GM18508 (cell line): ENCODE data around the gene IMMP2L.

Experiments
- ATAC-seq: cut with Tn5 transposase; IDR thresholded peaks from one replicate; pipeline ENCODE4 v1.9.1; 2021; ENCODE audit warnings: moderate number of reproducible peaks; ENCODE audit not compliant: insufficient read depth, unreplicated experiment

The IMMP2L gene

DNA sequence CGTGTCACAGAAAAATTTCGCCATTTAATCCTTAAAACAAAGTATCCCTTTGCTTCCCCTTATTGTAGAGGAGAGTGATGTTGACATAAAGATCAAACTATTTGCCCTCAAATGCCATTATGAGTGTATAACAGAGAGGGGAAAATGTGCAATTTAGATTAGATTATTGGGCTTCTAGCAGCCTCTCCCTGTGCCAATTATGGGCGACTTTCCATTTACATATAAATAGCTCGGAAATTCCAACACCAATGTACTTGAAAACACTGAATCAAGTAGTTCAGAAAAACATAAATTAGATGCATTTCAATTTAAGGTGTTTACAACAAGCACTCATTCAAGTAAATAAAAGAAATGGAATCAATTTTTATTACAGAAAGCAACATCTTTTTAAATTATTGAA, 535.9 kb downstream of the IMMP2L start:
- no peak for ATAC-seq

DNA sequence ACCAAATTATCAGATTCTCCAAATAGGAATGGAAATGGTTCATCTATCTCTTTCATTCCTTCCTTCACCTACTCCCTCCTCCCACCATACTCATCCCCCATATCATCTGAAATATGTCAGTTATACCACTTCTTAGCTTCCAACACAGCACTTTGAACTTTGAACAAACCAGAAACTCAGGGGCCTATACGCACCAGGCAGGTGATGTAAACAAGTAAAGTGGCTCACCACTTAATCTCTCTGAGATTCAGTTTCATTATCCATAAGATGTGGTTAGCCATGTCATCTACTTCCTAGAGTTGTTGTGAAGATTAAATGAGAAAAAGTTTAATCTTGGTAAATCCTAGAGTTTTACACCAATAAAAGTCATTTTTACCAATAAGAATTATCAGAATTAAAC, 537.3 kb downstream of the IMMP2L start:
- ATAC-seq, result no peak

- ATAC-seq, result no peak
Measured at GRCh38 chr7:111018960-111019736, 543.1 kb downstream of the IMMP2L start.

DNA sequence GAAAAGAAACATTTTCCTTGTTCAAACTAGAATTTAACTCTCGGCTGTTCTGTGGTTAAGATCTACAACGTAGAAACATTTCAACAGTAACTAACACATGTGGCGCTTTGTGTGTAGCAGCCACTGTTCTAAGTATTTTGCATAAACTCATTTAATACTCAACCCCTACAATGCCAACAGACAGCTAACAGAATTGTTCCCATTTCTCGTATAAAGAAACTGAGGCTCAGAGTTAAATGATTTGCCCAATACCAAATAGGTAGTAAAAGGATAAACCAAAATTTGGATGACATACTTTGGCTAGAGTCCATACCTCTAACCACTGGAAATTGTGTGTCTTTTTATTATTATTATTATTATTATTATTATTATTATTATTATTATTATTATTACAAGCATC, 543.8 kb downstream of the IMMP2L start:
- no peak for ATAC-seq

GRCh38 chr7:111014079-111014478, 548.2 kb downstream of the IMMP2L start:
- ATAC-seq, result no peak

DNA sequence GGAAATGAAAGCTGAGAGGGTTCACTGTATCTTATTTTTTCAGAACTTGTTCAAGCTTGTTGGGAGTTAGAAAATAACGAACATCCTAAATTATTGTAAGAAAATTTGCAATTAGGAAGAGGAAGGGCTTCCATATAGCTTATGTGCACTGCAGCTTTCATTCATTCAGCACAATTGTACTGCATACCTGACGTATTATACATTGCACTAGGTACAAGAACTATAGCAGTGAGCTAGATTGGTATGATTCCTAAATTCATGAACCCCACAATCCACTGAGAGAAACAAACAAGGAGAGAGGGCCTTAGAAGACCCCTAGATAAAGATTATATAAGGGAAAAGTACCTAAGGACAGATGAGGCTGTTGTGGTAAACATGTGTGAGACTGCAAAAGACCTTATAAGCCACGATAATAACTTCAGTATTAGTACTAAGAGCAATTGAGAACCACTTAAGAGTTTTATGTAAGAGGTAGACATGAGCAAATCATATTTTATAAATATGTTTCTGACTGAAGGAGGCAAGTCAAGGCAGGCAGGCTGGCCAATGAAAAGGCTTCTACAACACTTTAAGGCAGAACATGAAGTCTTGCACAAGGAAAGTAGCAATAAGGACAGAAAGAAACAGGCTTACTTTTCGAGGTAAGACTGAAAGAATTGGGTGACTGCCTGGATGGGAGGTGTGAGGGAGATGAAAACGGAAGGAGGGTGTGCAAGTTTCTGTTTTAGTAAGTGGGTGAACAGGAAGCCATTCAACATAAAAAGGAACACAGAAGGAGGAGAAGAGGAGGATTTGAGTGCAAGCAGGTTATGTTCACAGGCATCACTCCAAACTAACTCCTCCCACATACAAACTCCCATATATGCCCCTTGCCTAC, 549.3 kb downstream of the IMMP2L start:
- peak; percentile 98 for ATAC-seq

DNA sequence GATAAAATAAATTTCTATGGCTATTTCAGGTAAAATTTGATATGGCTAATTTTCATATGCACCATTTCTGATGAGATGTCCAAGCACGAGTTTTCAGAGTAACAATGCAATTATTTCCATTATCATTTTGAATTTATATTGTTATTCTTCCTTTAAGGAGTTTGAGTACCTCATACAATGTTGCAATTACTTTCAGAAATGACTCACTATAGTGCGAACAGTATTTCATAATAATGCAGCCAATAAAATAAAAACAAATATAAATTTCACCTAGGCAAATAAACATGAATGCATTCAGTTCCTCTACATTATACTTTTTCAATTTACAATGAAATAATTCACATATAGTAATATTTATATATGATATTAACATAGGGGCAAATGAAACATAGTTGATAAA, 550.1 kb downstream of the IMMP2L start:
- no peak for ATAC-seq

- ATAC-seq, result no peak
Measured at GRCh38 chr7:111011520-111011919, 550.8 kb downstream of the IMMP2L start.

GRCh38 chr7:111010798-111011197, 551.5 kb downstream of the IMMP2L start:
- ATAC-seq, result no peak

DNA sequence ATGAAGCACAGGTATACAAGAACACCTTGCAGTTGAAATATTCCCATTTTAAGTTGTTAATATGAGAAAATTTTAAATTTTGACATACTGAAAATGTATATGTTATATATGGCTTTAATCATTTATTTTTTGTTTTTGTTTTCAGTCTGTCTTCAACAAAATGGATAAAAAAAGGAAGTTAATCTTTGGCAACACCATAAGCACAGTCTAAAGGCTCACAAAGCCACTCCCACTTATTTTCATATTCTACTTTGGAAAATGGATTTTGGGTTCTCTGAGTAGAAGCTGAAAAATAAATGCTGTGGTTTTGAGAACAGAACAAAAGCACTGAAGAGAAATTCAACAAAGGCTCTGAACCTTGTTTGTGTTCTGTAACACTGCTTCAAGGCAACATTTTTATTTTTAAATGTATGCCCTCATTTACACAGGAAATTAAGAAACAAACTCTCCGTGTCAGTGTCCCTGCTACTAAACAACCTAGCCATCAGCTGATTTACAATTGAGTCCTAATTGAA, 552.7 kb downstream of the IMMP2L start:
- ATAC-seq, result no peak

DNA sequence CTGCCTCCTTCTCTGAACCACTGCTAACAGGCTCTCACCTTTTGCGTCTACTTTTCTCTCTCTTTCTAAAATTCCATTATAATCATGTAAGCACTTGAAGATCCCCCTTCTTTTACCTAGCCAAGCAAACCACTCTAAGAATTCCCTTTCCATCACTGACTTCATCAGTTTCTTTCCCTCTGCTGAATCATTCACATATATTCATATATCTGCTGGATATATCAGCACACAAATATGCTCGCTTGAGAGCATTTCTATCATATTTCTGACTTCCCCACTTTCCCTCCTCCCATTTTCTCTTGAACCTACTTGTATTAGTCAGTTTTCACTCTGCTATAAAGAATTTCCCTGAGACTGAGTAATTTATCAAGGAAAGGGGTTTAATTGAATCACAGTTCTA, 555.6 kb downstream of the IMMP2L start:
- no peak for ATAC-seq

DNA sequence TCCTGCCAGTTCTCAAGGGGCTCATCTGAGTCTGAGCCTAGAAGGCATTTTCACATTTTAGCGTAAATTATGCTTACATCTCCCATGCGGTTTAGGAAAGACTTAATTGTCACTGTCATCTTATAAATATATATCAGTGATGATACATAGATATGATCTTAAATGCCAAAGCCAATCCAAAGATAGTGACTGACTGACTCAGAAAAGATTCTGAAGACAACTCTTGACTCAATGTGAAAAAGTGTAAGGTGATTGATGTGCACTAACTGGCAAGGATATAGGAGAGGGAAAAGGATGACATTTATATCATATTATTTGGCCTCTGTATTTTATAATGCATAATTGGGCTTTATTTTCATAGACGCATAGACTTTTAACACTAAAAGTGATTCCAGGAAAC, 556.3 kb downstream of the IMMP2L start:
- ATAC-seq, result no peak

- ATAC-seq, result no peak
Measured at GRCh38 chr7:111005445-111005844, 556.8 kb downstream of the IMMP2L start.

- ATAC-seq, result peak; percentile 76
Measured at GRCh38 chr7:111004310-111004901, 557.9 kb downstream of the IMMP2L start.

- no peak for ATAC-seq
Measured at GRCh38 chr7:111003883-111004282, 558.4 kb downstream of the IMMP2L start.

- ATAC-seq, result no peak
Measured at GRCh38 chr7:110994028-110994967, 568.0 kb downstream of the IMMP2L start.

DNA sequence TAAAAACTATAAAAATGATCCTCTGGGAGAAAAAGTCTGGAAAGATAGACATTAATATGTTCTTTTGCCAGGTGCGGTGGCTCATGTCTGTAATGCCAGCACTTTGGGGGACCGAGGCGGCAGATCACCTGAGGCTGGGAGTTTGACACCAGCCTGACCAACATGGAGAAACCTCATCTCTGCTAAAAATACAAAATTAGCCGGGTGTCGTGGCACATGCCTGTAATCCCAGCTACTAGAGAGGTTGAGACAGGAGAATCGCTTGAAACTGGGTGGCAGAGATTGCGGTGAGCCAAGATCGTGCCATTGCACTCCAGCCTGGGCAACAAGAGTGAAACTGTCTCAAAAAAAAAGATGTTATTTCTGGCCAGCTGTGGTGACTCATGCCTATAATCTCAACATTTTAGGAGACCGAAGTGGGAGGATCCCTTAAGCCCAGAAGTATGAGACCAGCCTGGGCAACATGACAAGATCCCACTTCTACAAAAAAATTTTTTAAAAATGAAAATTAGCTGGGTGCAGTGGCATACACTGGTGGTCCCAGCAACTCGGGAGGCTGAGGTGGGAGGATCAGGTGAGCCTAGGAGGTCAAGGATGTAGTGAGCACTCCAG, 573.3 kb downstream of the IMMP2L start:
- no peak for ATAC-seq

GRCh38 chr7:110988348-110988747, 573.9 kb downstream of the IMMP2L start:
- no peak for ATAC-seq

DNA sequence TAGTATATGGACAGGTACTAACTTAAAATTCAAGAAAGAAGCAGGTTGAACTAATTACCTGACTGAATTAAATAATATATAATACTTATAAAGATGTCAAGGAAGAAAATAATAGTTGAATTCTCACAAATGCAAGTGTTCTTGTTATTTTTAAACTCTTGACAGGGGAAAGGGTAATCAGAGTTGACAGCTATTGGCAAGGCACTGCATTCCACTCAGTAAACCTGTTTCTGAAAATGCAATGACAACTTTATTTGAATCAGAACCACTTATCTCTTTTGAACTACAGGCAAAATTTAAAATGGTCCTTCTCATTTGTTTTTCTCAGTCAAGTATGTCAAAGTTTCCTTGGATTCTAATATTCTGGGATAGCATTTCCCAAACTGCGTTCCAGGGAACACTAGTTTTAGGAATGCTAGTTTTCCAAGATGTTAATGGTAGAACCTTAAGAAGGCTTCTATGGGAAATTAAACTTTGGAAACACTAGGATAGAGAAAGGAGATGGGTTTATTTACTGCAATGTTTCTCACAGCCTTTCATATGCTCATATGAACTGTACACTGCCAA, 575.1 kb downstream of the IMMP2L start:
- no peak for ATAC-seq
